Gastrocnemius medialis (tissue), 4 donors: Measurements from ENCODE around the gene SLC2A14. TPM values are rescaled to one million over a fixed set of nuclear protein-coding genes. Genes with fewer than 3 reads are reported as not detected.

ENCODE experiments used
- ATAC-seq, 2 donors: fragments of 150-250 bp; one replicate each; pipeline ENCODE4 v1.9.1; 2016
- DNase-seq, 2 donors: peaks; one replicate each; pipeline ENCODE4 v3.0.0-alpha.2; 2019
- H3K27ac ChIP-seq, 4 donors: fragments of 200-600 bp; sonication (generic); 1 replicate in 1 of 4; 2 replicates in 3 of 4; pipeline ENCODE4 v1.5.1; 2016 to 2018; ENCODE audit warnings: mild to moderate bottlenecking in 2 of 4, moderate library complexity in 1 of 4
- H3K27me3 ChIP-seq, 3 donors: fragments of 200-600 bp; sonication (generic) in 2 of 3; 1 replicate in 1 of 3; 2 replicates in 2 of 3; pipeline versions ENCODE4 v1.5.1 to v1.6.0; 2016 to 2019; ENCODE audit warnings: mild to moderate bottlenecking in 1 of 3, moderate library complexity in 1 of 3
- H3K36me3 ChIP-seq, 2 donors: fragments of 200-600 bp; sonication (generic) in 1 of 2; one replicate each; pipeline ENCODE4 v1.5.1; 2017 to 2018
- H3K4me1 ChIP-seq, 2 donors: fragments of 200-600 bp; sonication (generic) in 1 of 2; one replicate each; pipeline ENCODE4 v1.5.1; 2016 to 2017; ENCODE audit warnings: mild to moderate bottlenecking in 2 of 2
- H3K4me3 ChIP-seq, 4 donors: fragments of 200-600 bp; sonication (generic) in 3 of 4; 1 replicate in 1 of 4; 2 replicates in 3 of 4; pipeline ENCODE4 v1.5.1; 2016 to 2019; ENCODE audit warnings: mild to moderate bottlenecking in 2 of 4
- H3K9me3 ChIP-seq, 3 donors: fragments of 200-600 bp; sonication (generic) in 2 of 3; 1 replicate in 1 of 3; 2 replicates in 2 of 3; pipeline ENCODE4 v1.5.1; 2016 to 2019
- POLR2A ChIP-seq, 2 donors: fragments of 450-650 bp; IDR thresholded peaks; one replicate each; pipeline ENCODE4 v1.6.1; 2017; ENCODE audit warnings: antibody characterized with exemption in 2 of 2, mild to moderate bottlenecking in 2 of 2, moderate library complexity in 2 of 2
- in situ Hi-C, 4 donors: fragments of 200-750 bp; cut with MboI; loops; one replicate each; pipeline versions ENCODE4 v1.15.0 to v1.8.0; 2017; ENCODE audit warnings: low sequenced_read_pairs in 4 of 4
- intact Hi-C: fragments of 100-400 bp; cut with DNase I; formaldehyde crosslinking; loops from one replicate; pipeline ENCODE4 v1.15.1; 2023; ENCODE audit warnings: low total_unique reads
- total RNA-seq, 4 donors: library from RNA; depleted of rRNA; stranded (reverse); fragments of >200 nt; gene quantifications; one replicate each; pipeline versions ENCODE4 v1.1.0 to v1.2.3, GENCODE V29; 2016
- TF ChIP-seq, protein P1 (sequence below), 5 experiments: fragments of 450-650 bp in 3 of 5; fragments of 200-600 bp in 2 of 5; sonication (generic) in 2 of 5; IDR thresholded peaks in 4 of 5; conservative IDR thresholded peaks in 1 of 5; 1 replicate in 4 of 5; 2 replicates in 1 of 5; pipeline ENCODE4 v1.5.1; 2016 to 2019; ENCODE audit warnings: antibody characterized with exemption in 5 of 5, mild to moderate bottlenecking in 3 of 5, moderate library complexity in 3 of 5

SLC2A14 gene
- total RNA-seq, 4 donors from 2014 or later = not detected

- in situ Hi-C loops = no loop called here
- H3K27me3 ChIP-seq = peaks cover 0 to 1% (median 0%) of the 10 kb centered on the region in 3 donors
- H3K4me1 ChIP-seq = no peaks in the 10 kb centered on the region
- no peaks in the 10 kb centered on the region for H3K36me3 ChIP-seq
- DNase-seq (no peak), ATAC-seq (no peak)
- H3K4me3 ChIP-seq = no peak overlapping the region
- intact Hi-C loops = no loop called here
- TF ChIP-seq, protein P1, sequence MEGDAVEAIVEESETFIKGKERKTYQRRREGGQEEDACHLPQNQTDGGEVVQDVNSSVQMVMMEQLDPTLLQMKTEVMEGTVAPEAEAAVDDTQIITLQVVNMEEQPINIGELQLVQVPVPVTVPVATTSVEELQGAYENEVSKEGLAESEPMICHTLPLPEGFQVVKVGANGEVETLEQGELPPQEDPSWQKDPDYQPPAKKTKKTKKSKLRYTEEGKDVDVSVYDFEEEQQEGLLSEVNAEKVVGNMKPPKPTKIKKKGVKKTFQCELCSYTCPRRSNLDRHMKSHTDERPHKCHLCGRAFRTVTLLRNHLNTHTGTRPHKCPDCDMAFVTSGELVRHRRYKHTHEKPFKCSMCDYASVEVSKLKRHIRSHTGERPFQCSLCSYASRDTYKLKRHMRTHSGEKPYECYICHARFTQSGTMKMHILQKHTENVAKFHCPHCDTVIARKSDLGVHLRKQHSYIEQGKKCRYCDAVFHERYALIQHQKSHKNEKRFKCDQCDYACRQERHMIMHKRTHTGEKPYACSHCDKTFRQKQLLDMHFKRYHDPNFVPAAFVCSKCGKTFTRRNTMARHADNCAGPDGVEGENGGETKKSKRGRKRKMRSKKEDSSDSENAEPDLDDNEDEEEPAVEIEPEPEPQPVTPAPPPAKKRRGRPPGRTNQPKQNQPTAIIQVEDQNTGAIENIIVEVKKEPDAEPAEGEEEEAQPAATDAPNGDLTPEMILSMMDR (IDR thresholded peaks at IDR 0.05 in 4 of 5, conservative IDR thresholded peaks at IDR 0.05 in 1 of 5) = no peak
- no peak for TF ChIP-seq POLR2A (IDR thresholded peaks at IDR 0.05)
- H3K27ac ChIP-seq = no peak overlapping the region
- H3K9me3 ChIP-seq = no peaks in the 10 kb centered on the region
Measured at GRCh38 chr12:7879246-7879645, 6.5 kb upstream of the SLC2A14 start.

GRCh38 chr12:7877420-7877819 lies 4.7 kb upstream of the SLC2A14 start:
- Histone ChIP-seq H3K36me3 (no peaks in the 10 kb centered on the region), H3K4me3 (no peak overlapping the region), H3K27me3 (peaks cover 5 to 15% (median 9%) of the 10 kb centered on the region in 3 donors), H3K4me1 (no peaks in the 10 kb centered on the region), H3K9me3 (no peaks in the 10 kb centered on the region), H3K27ac (no peak overlapping the region)
- in situ Hi-C loops = no loop called here
- intact Hi-C loops = no loop called here
- TF ChIP-seq POLR2A (IDR thresholded peaks at IDR 0.05) = no peak
- TF ChIP-seq, protein P1 (IDR thresholded peaks at IDR 0.05 in 4 of 5, conservative IDR thresholded peaks at IDR 0.05 in 1 of 5) = no peak
- DNase-seq (no peak), ATAC-seq (no peak)

- no peak for ATAC-seq
- in situ Hi-C loops = no loop called here
- Histone ChIP-seq H3K4me3 (no peak overlapping the region), H3K36me3 (no peaks in the 10 kb centered on the region), H3K27ac (no peak overlapping the region), H3K4me1 (no peaks in the 10 kb centered on the region), H3K9me3 (no peaks in the 10 kb centered on the region), H3K27me3 (peaks cover 13 to 20% (median 14%) of the 10 kb centered on the region in 3 donors)
- DNase-seq = no peak
- TF ChIP-seq, protein P1 (IDR thresholded peaks at IDR 0.05 in 4 of 5, conservative IDR thresholded peaks at IDR 0.05 in 1 of 5) = no peak
- no peak for TF ChIP-seq POLR2A (IDR thresholded peaks at IDR 0.05)
- intact Hi-C loops = no loop called here
Measured at GRCh38 chr12:7870335-7870734, 2.4 kb downstream of the SLC2A14 start.

DNA sequence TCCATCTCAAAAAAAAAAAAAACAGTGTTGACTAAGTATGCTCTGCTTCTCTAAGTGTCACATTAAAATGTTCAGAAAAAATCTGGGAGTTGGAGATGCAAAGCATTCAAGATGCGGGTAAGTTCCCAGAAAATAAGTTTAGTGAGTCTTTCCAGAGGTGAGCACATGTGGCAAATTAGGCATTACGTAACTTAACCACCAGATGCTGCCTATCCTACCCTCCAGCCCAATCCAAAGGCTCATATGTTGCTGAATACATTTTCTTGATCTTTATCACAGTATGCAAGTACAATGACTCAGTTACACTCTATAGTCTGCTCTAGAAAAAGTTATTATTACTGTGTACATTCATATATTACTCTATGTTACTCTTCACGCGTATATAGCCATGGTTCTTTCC lies 3.6 kb downstream of the SLC2A14 start:
- Histone ChIP-seq H3K4me1 (no peaks in the 10 kb centered on the region), H3K9me3 (no peaks in the 10 kb centered on the region), H3K27me3 (peaks cover 13 to 17% (median 14%) of the 10 kb centered on the region in 3 donors), H3K27ac (no peak overlapping the region), H3K36me3 (no peaks in the 10 kb centered on the region), H3K4me3 (no peak overlapping the region)
- in situ Hi-C loops (no loop called here), intact Hi-C loops (no loop called here)
- ATAC-seq = no peak
- TF ChIP-seq, protein P1 (IDR thresholded peaks at IDR 0.05 in 4 of 5, conservative IDR thresholded peaks at IDR 0.05 in 1 of 5) = no peak
- TF ChIP-seq POLR2A (IDR thresholded peaks at IDR 0.05) = no peak
- DNase-seq = no peak

DNA sequence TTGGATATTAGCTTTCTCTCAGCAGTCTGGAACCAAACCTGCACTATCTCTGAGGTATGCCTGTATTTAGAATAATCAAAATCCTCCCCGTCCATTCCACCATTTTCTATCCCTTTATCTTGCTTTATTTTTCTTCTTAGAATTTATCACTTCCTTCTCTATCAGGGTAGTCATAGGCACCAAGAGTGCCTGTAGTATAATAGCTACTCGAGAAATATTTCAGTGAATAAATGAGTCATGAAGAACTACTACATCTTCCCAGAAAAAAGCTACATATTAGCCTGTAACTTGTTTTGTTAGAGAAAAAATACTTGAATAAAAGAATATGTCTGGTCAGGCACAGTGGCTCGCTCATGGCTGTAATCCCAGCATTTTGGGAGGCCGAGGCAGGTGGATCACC lies 4.3 kb downstream of the SLC2A14 start:
- intact Hi-C loops (no loop called here), in situ Hi-C loops (no loop called here)
- TF ChIP-seq, protein P1 (IDR thresholded peaks at IDR 0.05 in 4 of 5, conservative IDR thresholded peaks at IDR 0.05 in 1 of 5) = no peak
- no peak for TF ChIP-seq POLR2A (IDR thresholded peaks at IDR 0.05)
- H3K36me3 ChIP-seq = no peaks in the 10 kb centered on the region
- no peaks in the 10 kb centered on the region for H3K9me3 ChIP-seq
- DNase-seq (no peak), ATAC-seq (no peak)
- H3K4me3 ChIP-seq = no peak overlapping the region
- H3K27me3 ChIP-seq = peaks cover 13 to 14% (median 14%) of the 10 kb centered on the region in 3 donors
- H3K4me1 ChIP-seq = no peaks in the 10 kb centered on the region
- no peak overlapping the region for H3K27ac ChIP-seq
